NCI-H2107 (cell line): ENCODE data around the gene OR2B2.
"Not testable (repeated sequence)": the region's sequence is repeated elsewhere in the genome, so short reads cannot be mapped to it uniquely, and the experiment has no call there.

ENCODE experiments used
- DNase-seq: peaks from one replicate; lab custom pipeline; 2025; lab: John Stamatoyannopoulos, UW

Gene OR2B2

GRCh38 chr6:27911956-27912446, at the start of gene OR2B2:
TSS of gene OR2B2 (minus strand) at chr6:27912396. CDS start at chr6:27912319, 77 bp downstream.
- no peak for DNase-seq

GRCh38 chr6:27957516-27957915, 45.3 kb upstream of the OR2B2 start:
- no peak for DNase-seq

- DNase-seq: no peak
Observed at GRCh38 chr6:27956941-27957340, 44.7 kb upstream of the OR2B2 start, which contains the start of gene OR2B6. TSS of gene OR2B6 (plus strand) at chr6:27957241. CDS start at chr6:27957241, 0 bp downstream.

GRCh38 chr6:27951040-27951439, 38.8 kb upstream of the OR2B2 start:
- no peak for DNase-seq

GRCh38 chr6:27948237-27948636, 36.0 kb upstream of the OR2B2 start:
- DNase-seq: no peak

- DNase-seq: not testable (repeated sequence)
Observed at GRCh38 chr6:27943072-27943471, 30.9 kb upstream of the OR2B2 start.

GRCh38 chr6:27940766-27941165, 28.6 kb upstream of the OR2B2 start:
- no peak for DNase-seq

- no peak for DNase-seq
Observed at GRCh38 chr6:27931209-27931608, 19.0 kb upstream of the OR2B2 start.

- not testable (repeated sequence) for DNase-seq
Observed at GRCh38 chr6:27929930-27930329, 17.7 kb upstream of the OR2B2 start.

- DNase-seq: not testable (repeated sequence)
Observed at GRCh38 chr6:27928041-27928440, 15.8 kb upstream of the OR2B2 start.

- DNase-seq: no peak
Observed at GRCh38 chr6:27924179-27924578, 12.0 kb upstream of the OR2B2 start.

- no peak for DNase-seq
Observed at GRCh38 chr6:27922949-27923348, 10.8 kb upstream of the OR2B2 start.

- DNase-seq: no peak
Observed at GRCh38 chr6:27908017-27908416, 4.2 kb downstream of the OR2B2 start.

GRCh38 chr6:27902335-27903314, 9.6 kb downstream of the OR2B2 start:
- DNase-seq: peak; percentile 41

GRCh38 chr6:27901801-27902200, 10.4 kb downstream of the OR2B2 start:
- DNase-seq: no peak

GRCh38 chr6:27900197-27900596, 12.0 kb downstream of the OR2B2 start:
- not testable (repeated sequence) for DNase-seq

GRCh38 chr6:27899543-27899942, 12.7 kb downstream of the OR2B2 start:
- no peak for DNase-seq

GRCh38 chr6:27897580-27898206, 14.5 kb downstream of the OR2B2 start:
- DNase-seq: no peak

GRCh38 chr6:27896398-27896796, 15.8 kb downstream of the OR2B2 start:
- no peak for DNase-seq

- peak; percentile 5 for DNase-seq
Observed at GRCh38 chr6:27894839-27895762, 17.1 kb downstream of the OR2B2 start.
